PFSK-1 (cell line): ENCODE data around the gene PDK2.

Experiments used
- FOXP2 ChIP-seq: optimal IDR thresholded peaks from 2 replicates; pipeline ENCODE3; 2011; ENCODE audit warnings: borderline replicate concordance, control low read depth, inconsistent platforms; ENCODE audit not compliant: insufficient read depth; ENCODE audit errors: extremely low read length, extremely low read depth
- POLR2AphosphoS5 ChIP-seq: IDR thresholded peaks from 2 replicates; pipeline ENCODE4 v1.6.1; 2012; ENCODE audit warnings: low read depth, mild to moderate bottlenecking, control low read depth, low read length, moderate library complexity
- SIN3A ChIP-seq: IDR thresholded peaks from 2 replicates; pipeline ENCODE4 v1.6.1; 2012; ENCODE audit warnings: mild to moderate bottlenecking, low read length, moderate library complexity, borderline replicate concordance; ENCODE audit not compliant: insufficient read depth
- TAF1 ChIP-seq: IDR thresholded peaks from 2 replicates; pipeline ENCODE4 v1.6.1; 2012; ENCODE audit warnings: low read length, control low read depth, borderline replicate concordance; ENCODE audit not compliant: insufficient read depth
- TF ChIP-seq, protein P1 (sequence below), 2 experiments: IDR thresholded peaks; 2 replicates each; pipeline versions ENCODE4 v1.6.1 to v1.8.0; 2011 to 2012; ENCODE audit warnings: low read depth in 2 of 2, low read length in 2 of 2, control low read depth in 1 of 2, inconsistent platforms in 1 of 2, mild to moderate bottlenecking in 1 of 2, moderate library complexity in 1 of 2; ENCODE audit not compliant: insufficient read depth in 1 of 2

DNA sequence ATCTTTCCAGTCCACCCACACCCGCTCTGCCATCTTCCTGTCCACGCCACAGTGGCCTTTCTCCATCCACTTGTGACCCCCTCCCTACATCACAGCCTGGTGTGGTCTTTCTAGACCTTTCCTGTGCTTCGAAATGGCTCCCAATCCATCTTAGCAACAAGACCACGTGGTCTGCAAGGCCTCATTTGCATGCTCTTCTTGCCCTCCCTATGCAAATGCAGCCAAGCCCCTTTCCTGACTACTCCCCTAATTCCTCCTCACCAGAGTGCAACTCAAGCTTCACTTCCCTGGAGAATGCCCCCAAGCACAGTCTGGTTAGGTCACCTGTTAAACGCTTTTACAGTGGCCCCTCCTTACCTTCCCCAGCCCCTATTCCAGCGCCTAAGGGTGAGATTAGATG is 49.2 kb downstream of the PDK2 start:
- TF ChIP-seq, protein P1, sequence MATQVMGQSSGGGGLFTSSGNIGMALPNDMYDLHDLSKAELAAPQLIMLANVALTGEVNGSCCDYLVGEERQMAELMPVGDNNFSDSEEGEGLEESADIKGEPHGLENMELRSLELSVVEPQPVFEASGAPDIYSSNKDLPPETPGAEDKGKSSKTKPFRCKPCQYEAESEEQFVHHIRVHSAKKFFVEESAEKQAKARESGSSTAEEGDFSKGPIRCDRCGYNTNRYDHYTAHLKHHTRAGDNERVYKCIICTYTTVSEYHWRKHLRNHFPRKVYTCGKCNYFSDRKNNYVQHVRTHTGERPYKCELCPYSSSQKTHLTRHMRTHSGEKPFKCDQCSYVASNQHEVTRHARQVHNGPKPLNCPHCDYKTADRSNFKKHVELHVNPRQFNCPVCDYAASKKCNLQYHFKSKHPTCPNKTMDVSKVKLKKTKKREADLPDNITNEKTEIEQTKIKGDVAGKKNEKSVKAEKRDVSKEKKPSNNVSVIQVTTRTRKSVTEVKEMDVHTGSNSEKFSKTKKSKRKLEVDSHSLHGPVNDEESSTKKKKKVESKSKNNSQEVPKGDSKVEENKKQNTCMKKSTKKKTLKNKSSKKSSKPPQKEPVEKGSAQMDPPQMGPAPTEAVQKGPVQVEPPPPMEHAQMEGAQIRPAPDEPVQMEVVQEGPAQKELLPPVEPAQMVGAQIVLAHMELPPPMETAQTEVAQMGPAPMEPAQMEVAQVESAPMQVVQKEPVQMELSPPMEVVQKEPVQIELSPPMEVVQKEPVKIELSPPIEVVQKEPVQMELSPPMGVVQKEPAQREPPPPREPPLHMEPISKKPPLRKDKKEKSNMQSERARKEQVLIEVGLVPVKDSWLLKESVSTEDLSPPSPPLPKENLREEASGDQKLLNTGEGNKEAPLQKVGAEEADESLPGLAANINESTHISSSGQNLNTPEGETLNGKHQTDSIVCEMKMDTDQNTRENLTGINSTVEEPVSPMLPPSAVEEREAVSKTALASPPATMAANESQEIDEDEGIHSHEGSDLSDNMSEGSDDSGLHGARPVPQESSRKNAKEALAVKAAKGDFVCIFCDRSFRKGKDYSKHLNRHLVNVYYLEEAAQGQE (IDR thresholded peaks at IDR 0.05; ENCODE audit: insufficient read depth in 1 of 2, low read depth in 2 of 2, low read length in 2 of 2) = no peak
- TF ChIP-seq POLR2AphosphoS5 (no peak), TAF1 (no peak), FOXP2 (no peak), SIN3A (no peak)
